ENCODE data around the gene KANSL1. TPM values are rescaled to one million over a fixed set of nuclear protein-coding genes. Genes with fewer than 3 reads are reported as not detected.

The KANSL1 gene
- total and polyA plus RNA-seq, 9 of the 15 experiments (the other 6 are each of a cell fraction or from before 2014, with no cell fraction given) = 3.6 to 55.4 (median 31.8) TPM

GRCh38 chr17:46178550-46179214 lies 14.5 kb downstream of the KANSL1 start (continued):
- TF ChIP-seq E2F8 (IDR thresholded peaks at IDR 0.05; ENCODE audit: low read depth, partially characterized antibody) (peak; percentile 20), CEBPG (CRISPR knock-in tag; IDR thresholded peaks at IDR 0.05) (peak; percentile 62; the same call in 1 of the 2 replicates), CEBPG (tag; conservative IDR thresholded peaks at IDR 0.05 in 1 of 2, IDR thresholded peaks at IDR 0.05 in 1 of 2) (peak; percentile 95 to 98), NR2C2 (CRISPR knock-in tag; IDR thresholded peaks at IDR 0.05) (no peak), NR2C2 (tag; IDR thresholded peaks at IDR 0.05) (no peak), CCNT2 (IDR thresholded peaks at IDR 0.05; ENCODE audit: borderline replicate concordance, extremely low read depth, insufficient read length, low read depth, low read length) (no peak), CREBBP (IDR thresholded peaks at IDR 0.05; ENCODE audit: low read depth, low read length) (no peak), ZNF77 (CRISPR knock-in tag; IDR thresholded peaks at IDR 0.05) (no peak), TAL1 (IDR thresholded peaks at IDR 0.05) (no peak), ZNF384 (IDR thresholded peaks at IDR 0.05; ENCODE audit: low read depth, low read length) (no peak), ZNF589 (CRISPR knock-in tag; IDR thresholded peaks at IDR 0.05; ENCODE audit: low read depth) (no peak), EP300 (IDR thresholded peaks at IDR 0.05; ENCODE audit: low read length) (no peak), ZNF766 (CRISPR knock-in tag; conservative IDR thresholded peaks at IDR 0.05) (0 out of 2 replicates have a peak, but pooled peaks have one; percentile 4), ZC3H8 (IDR thresholded peaks at IDR 0.05) (no peak)

Data from K562 (cell line).